ENCODE results near the gene GP5.

The GP5 gene

GRCh38 chr3:194350726-194351071 is 48.4 kb downstream of the GP5 start:
- DNase-seq (ENCODE audit: low read depth in 2 of 2), result no peak

GRCh38 chr3:194348354-194348753 is 50.7 kb downstream of the GP5 start:
- no peak for DNase-seq (ENCODE audit: low read depth in 2 of 2)

- DNase-seq (ENCODE audit: low read depth in 2 of 2), result no peak
These were observed 52.4 kb downstream of the GP5 start for GRCh38 chr3:194346621-194347020.

- DNase-seq (ENCODE audit: low read depth in 2 of 2), result no peak
These were observed 53.0 kb downstream of the GP5 start for GRCh38 chr3:194346035-194346434.

Measured in stimulated activated CD4-positive, alpha-beta T cell treated with anti-CD3 and anti-CD28 coated beads, Interleukin-12 subunit alpha, Interleukin-12 subunit beta, amount 100 ng/mL, for 24 hours (primary cell).